ENCODE measurements around the gene DLG2.

DLG2 gene

GRCh38 chr11:83685730-83686129 is 1941.4 kb downstream of the DLG2 start:
- H3K36me3 ChIP-seq (ENCODE audit: control insufficient read depth, insufficient read depth, low read length), result no peaks in the 10 kb centered on the region
- H3K4me3 ChIP-seq (ENCODE audit: low read depth, low read length), result no peak overlapping the region
- H3K9ac ChIP-seq (ENCODE audit: low read length), result no peak overlapping the region
- no peak overlapping the region for H3K27ac ChIP-seq (ENCODE audit: low read depth, low read length)
- no peaks in the 10 kb centered on the region for H3K9me3 ChIP-seq (ENCODE audit: control insufficient read depth, insufficient read depth, low read depth, low read length)
- no peaks in the 10 kb centered on the region for H3K27me3 ChIP-seq (ENCODE audit: control insufficient read depth, insufficient read depth, low read length)
- H3K4me1 ChIP-seq (ENCODE audit: control insufficient read depth, insufficient read depth, low read length), result peaks cover 28% of the 10 kb centered on the region

GRCh38 chr11:83684071-83684470 is 1943.1 kb downstream of the DLG2 start:
- peaks cover 36% of the 10 kb centered on the region for H3K4me1 ChIP-seq (ENCODE audit: control insufficient read depth, insufficient read depth, low read length)
- H3K27me3 ChIP-seq (ENCODE audit: control insufficient read depth, insufficient read depth, low read length), result no peaks in the 10 kb centered on the region
- no peak overlapping the region for H3K27ac ChIP-seq (ENCODE audit: low read depth, low read length)

GRCh38 chr11:83682611-83682973 is 1944.6 kb downstream of the DLG2 start:
- H3K9ac ChIP-seq (ENCODE audit: low read length), result no peak overlapping the region
- H3K4me1 ChIP-seq (ENCODE audit: control insufficient read depth, insufficient read depth, low read length), result peaks cover 36% of the 10 kb centered on the region
- H3K9me3 ChIP-seq (ENCODE audit: control insufficient read depth, insufficient read depth, low read depth, low read length), result no peaks in the 10 kb centered on the region
- no peak overlapping the region for H3K4me3 ChIP-seq (ENCODE audit: low read depth, low read length)
- H3K36me3 ChIP-seq (ENCODE audit: control insufficient read depth, insufficient read depth, low read length), result no peaks in the 10 kb centered on the region
- no peaks in the 10 kb centered on the region for H3K27me3 ChIP-seq (ENCODE audit: control insufficient read depth, insufficient read depth, low read length)
- H3K27ac ChIP-seq (ENCODE audit: low read depth, low read length), result no peak overlapping the region

More at GRCh38 chr11:83684071-83684470, 1943.1 kb downstream of the DLG2 start:
- Histone ChIP-seq H3K9me3 (ENCODE audit: control insufficient read depth, insufficient read depth, low read depth, low read length) (no peaks in the 10 kb centered on the region), H3K9ac (ENCODE audit: low read length) (no peak overlapping the region), H3K4me3 (ENCODE audit: low read depth, low read length) (no peak overlapping the region), H3K36me3 (ENCODE audit: control insufficient read depth, insufficient read depth, low read length) (no peaks in the 10 kb centered on the region)

- Histone ChIP-seq H3K9ac (ENCODE audit: low read length) (no peak overlapping the region), H3K4me3 (ENCODE audit: low read depth, low read length) (no peak overlapping the region), H3K27me3 (ENCODE audit: control insufficient read depth, insufficient read depth, low read length) (no peaks in the 10 kb centered on the region), H3K9me3 (ENCODE audit: control insufficient read depth, insufficient read depth, low read depth, low read length) (no peaks in the 10 kb centered on the region), H3K36me3 (ENCODE audit: control insufficient read depth, insufficient read depth, low read length) (no peaks in the 10 kb centered on the region), H3K4me1 (ENCODE audit: control insufficient read depth, insufficient read depth, low read length) (peaks cover 36% of the 10 kb centered on the region), H3K27ac (ENCODE audit: low read depth, low read length) (no peak overlapping the region)
Observed at GRCh38 chr11:83681906-83682610, 1945.1 kb downstream of the DLG2 start.

- Histone ChIP-seq H3K9me3 (ENCODE audit: control insufficient read depth, insufficient read depth, low read depth, low read length) (no peaks in the 10 kb centered on the region), H3K4me3 (ENCODE audit: low read depth, low read length) (no peak overlapping the region), H3K4me1 (ENCODE audit: control insufficient read depth, insufficient read depth, low read length) (peaks cover 36% of the 10 kb centered on the region), H3K27ac (ENCODE audit: low read depth, low read length) (no peak overlapping the region), H3K36me3 (ENCODE audit: control insufficient read depth, insufficient read depth, low read length) (no peaks in the 10 kb centered on the region), H3K9ac (ENCODE audit: low read length) (no peak overlapping the region), H3K27me3 (ENCODE audit: control insufficient read depth, insufficient read depth, low read length) (no peaks in the 10 kb centered on the region)
Observed at GRCh38 chr11:83681031-83681781, 1945.9 kb downstream of the DLG2 start.

- Histone ChIP-seq H3K9ac (ENCODE audit: low read length) (no peak overlapping the region), H3K27ac (ENCODE audit: low read depth, low read length) (no peak overlapping the region)
Observed at GRCh38 chr11:83680321-83680720, 1946.8 kb downstream of the DLG2 start.

GRCh38 chr11:83678831-83679584 is 1948.1 kb downstream of the DLG2 start:
- H3K27me3 ChIP-seq (ENCODE audit: control insufficient read depth, insufficient read depth, low read length), result no peaks in the 10 kb centered on the region
- H3K27ac ChIP-seq (ENCODE audit: low read depth, low read length), result no peak overlapping the region
- H3K4me3 ChIP-seq (ENCODE audit: low read depth, low read length), result no peak overlapping the region
- H3K4me1 ChIP-seq (ENCODE audit: control insufficient read depth, insufficient read depth, low read length), result peaks cover 36% of the 10 kb centered on the region
- no peaks in the 10 kb centered on the region for H3K36me3 ChIP-seq (ENCODE audit: control insufficient read depth, insufficient read depth, low read length)
- H3K9ac ChIP-seq (ENCODE audit: low read length), result no peak overlapping the region
- H3K9me3 ChIP-seq (ENCODE audit: control insufficient read depth, insufficient read depth, low read depth, low read length), result no peaks in the 10 kb centered on the region

More at GRCh38 chr11:83680321-83680720, 1946.8 kb downstream of the DLG2 start:
- H3K4me1 ChIP-seq (ENCODE audit: control insufficient read depth, insufficient read depth, low read length), result peaks cover 36% of the 10 kb centered on the region
- no peaks in the 10 kb centered on the region for H3K27me3 ChIP-seq (ENCODE audit: control insufficient read depth, insufficient read depth, low read length)
- no peaks in the 10 kb centered on the region for H3K36me3 ChIP-seq (ENCODE audit: control insufficient read depth, insufficient read depth, low read length)
- no peaks in the 10 kb centered on the region for H3K9me3 ChIP-seq (ENCODE audit: control insufficient read depth, insufficient read depth, low read depth, low read length)
- no peak overlapping the region for H3K4me3 ChIP-seq (ENCODE audit: low read depth, low read length)

- Histone ChIP-seq H3K27ac (ENCODE audit: low read depth, low read length) (no peak overlapping the region), H3K27me3 (ENCODE audit: control insufficient read depth, insufficient read depth, low read length) (no peaks in the 10 kb centered on the region), H3K9ac (ENCODE audit: low read length) (no peak overlapping the region), H3K9me3 (ENCODE audit: control insufficient read depth, insufficient read depth, low read depth, low read length) (no peaks in the 10 kb centered on the region), H3K36me3 (ENCODE audit: control insufficient read depth, insufficient read depth, low read length) (no peaks in the 10 kb centered on the region), H3K4me3 (ENCODE audit: low read depth, low read length) (no peak overlapping the region), H3K4me1 (ENCODE audit: control insufficient read depth, insufficient read depth, low read length) (peaks cover 24% of the 10 kb centered on the region)
Observed at GRCh38 chr11:83677730-83678129, 1949.4 kb downstream of the DLG2 start.

- Histone ChIP-seq H3K4me3 (ENCODE audit: low read depth, low read length) (no peak overlapping the region), H3K27me3 (ENCODE audit: control insufficient read depth, insufficient read depth, low read length) (no peaks in the 10 kb centered on the region), H3K27ac (ENCODE audit: low read depth, low read length) (no peak overlapping the region), H3K4me1 (ENCODE audit: control insufficient read depth, insufficient read depth, low read length) (peaks cover 12% of the 10 kb centered on the region), H3K36me3 (ENCODE audit: control insufficient read depth, insufficient read depth, low read length) (no peaks in the 10 kb centered on the region), H3K9ac (ENCODE audit: low read length) (no peak overlapping the region), H3K9me3 (ENCODE audit: control insufficient read depth, insufficient read depth, low read depth, low read length) (no peaks in the 10 kb centered on the region)
Observed at GRCh38 chr11:83676056-83676601, 1951.0 kb downstream of the DLG2 start.

GRCh38 chr11:83674102-83674896 is 1952.8 kb downstream of the DLG2 start:
- H3K36me3 ChIP-seq (ENCODE audit: control insufficient read depth, insufficient read depth, low read length), result no peaks in the 10 kb centered on the region
- no peak overlapping the region for H3K4me3 ChIP-seq (ENCODE audit: low read depth, low read length)
- no peak overlapping the region for H3K27ac ChIP-seq (ENCODE audit: low read depth, low read length)
- H3K9ac ChIP-seq (ENCODE audit: low read length), result no peak overlapping the region
- no peaks in the 10 kb centered on the region for H3K4me1 ChIP-seq (ENCODE audit: control insufficient read depth, insufficient read depth, low read length)
- H3K27me3 ChIP-seq (ENCODE audit: control insufficient read depth, insufficient read depth, low read length), result no peaks in the 10 kb centered on the region
- H3K9me3 ChIP-seq (ENCODE audit: control insufficient read depth, insufficient read depth, low read depth, low read length), result no peaks in the 10 kb centered on the region

Data from HUES6 (cell line).